ENCODE results near the gene KLF6.

DNA sequence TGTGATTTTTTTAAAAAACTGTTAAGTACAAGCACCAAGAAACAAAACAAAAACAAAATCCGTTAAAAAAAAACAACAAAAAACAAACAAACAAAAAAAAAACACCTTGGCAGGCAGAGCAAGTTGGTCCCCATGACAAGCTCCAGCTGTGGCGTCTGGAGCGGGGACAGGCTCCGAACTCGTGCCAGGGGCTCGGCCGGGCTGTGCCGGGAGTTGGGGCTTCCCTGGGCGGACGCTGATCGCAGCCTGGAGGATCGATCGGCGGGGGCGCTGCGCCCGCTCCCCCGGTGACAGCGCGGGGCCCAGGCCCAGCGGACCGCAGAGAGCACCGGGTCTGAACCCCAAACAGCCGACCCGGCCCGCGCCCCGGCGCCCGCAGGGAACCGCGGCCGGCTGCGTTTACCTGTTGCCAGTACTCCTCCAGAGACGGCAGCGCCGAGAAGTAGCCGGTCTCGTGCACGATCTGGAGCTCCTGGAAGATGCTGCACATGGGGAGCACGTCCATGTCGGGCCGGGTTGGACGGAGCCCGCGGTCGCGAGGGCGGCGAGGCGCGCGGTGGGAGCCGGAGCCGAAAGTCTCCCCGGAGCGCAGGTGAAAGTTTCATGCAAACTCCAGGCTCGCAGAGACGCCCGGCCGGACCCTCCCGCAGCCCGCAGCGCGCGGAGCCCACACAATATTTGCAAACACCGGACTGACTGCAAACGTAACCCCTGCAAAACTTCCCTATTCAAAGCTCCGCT is at the start of gene KLF6:
- TF ChIP-seq, protein P1, sequence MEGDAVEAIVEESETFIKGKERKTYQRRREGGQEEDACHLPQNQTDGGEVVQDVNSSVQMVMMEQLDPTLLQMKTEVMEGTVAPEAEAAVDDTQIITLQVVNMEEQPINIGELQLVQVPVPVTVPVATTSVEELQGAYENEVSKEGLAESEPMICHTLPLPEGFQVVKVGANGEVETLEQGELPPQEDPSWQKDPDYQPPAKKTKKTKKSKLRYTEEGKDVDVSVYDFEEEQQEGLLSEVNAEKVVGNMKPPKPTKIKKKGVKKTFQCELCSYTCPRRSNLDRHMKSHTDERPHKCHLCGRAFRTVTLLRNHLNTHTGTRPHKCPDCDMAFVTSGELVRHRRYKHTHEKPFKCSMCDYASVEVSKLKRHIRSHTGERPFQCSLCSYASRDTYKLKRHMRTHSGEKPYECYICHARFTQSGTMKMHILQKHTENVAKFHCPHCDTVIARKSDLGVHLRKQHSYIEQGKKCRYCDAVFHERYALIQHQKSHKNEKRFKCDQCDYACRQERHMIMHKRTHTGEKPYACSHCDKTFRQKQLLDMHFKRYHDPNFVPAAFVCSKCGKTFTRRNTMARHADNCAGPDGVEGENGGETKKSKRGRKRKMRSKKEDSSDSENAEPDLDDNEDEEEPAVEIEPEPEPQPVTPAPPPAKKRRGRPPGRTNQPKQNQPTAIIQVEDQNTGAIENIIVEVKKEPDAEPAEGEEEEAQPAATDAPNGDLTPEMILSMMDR (IDR thresholded peaks at IDR 0.05 in 4 of 5, conservative IDR thresholded peaks at IDR 0.05 in 1 of 5): no peak
- no peak for TF ChIP-seq POLR2A (IDR thresholded peaks at IDR 0.05)

Measured in gastrocnemius medialis (tissue), 4 donors.